C4-2B (cell line): ENCODE results near the gene RIBC1.

Experiments
- ZFX ChIP-seq: fragments of 450-650 bp; IDR thresholded peaks from 2 replicates; pipeline ENCODE4 v1.6.1; 2017
- TF ChIP-seq, protein P1 (sequence below): fragments of 450-650 bp; conservative IDR thresholded peaks from 2 replicates; pipeline ENCODE4 v1.5.1; 2017; ENCODE audit warnings: mild to moderate bottlenecking

DNA sequence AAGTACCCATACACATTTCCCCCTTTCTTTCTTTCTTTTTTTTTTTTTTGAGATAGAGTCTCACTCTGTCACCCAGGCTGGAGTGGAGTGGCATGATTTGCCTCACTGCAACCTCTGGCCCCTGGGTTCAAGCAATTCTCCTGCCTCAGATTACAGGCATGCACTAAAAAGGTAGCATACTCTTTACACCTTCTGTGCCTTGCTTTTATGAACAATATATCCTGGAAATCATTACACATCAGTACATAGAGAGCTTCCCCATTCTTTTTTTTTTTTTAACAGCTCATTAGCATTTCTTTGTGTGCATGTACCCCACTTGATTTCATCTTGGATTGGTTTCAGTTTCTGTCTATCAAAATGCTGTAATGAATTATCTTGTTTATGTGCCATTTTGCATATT lies 30.1 kb downstream of the RIBC1 start:
- TF ChIP-seq, protein P1, sequence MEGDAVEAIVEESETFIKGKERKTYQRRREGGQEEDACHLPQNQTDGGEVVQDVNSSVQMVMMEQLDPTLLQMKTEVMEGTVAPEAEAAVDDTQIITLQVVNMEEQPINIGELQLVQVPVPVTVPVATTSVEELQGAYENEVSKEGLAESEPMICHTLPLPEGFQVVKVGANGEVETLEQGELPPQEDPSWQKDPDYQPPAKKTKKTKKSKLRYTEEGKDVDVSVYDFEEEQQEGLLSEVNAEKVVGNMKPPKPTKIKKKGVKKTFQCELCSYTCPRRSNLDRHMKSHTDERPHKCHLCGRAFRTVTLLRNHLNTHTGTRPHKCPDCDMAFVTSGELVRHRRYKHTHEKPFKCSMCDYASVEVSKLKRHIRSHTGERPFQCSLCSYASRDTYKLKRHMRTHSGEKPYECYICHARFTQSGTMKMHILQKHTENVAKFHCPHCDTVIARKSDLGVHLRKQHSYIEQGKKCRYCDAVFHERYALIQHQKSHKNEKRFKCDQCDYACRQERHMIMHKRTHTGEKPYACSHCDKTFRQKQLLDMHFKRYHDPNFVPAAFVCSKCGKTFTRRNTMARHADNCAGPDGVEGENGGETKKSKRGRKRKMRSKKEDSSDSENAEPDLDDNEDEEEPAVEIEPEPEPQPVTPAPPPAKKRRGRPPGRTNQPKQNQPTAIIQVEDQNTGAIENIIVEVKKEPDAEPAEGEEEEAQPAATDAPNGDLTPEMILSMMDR = no peak
- TF ChIP-seq ZFX = no peak
